Large intestine (tissue), 3 donors: ENCODE measurements around the gene CXCL10. TPM values are rescaled to one million over a fixed set of nuclear protein-coding genes. Genes with fewer than 3 reads are reported as not detected.

ENCODE experiments used
- DNase-seq, 2 donors: peaks; one replicate each; pipeline versions ENCODE4 v3.0.0 to v3.0.0-alpha.2; 2013
- H3K27ac ChIP-seq: one replicate; pipeline ENCODE4 v1.5.1; 2013; ENCODE audit warnings: low read length
- H3K27me3 ChIP-seq: 2 replicates; pipeline ENCODE4 v1.6.1; 2013; ENCODE audit warnings: low read length; ENCODE audit not compliant: control insufficient read depth, insufficient read depth
- H3K36me3 ChIP-seq: 2 replicates; pipeline ENCODE4 v1.6.1; 2013; ENCODE audit warnings: low read length; ENCODE audit not compliant: control insufficient read depth, insufficient read depth
- H3K4me1 ChIP-seq: one replicate; pipeline ENCODE4 v1.6.1; 2013; ENCODE audit warnings: low read length; ENCODE audit not compliant: control insufficient read depth, insufficient read depth
- H3K4me3 ChIP-seq: one replicate; pipeline ENCODE4 v1.5.1; 2013; ENCODE audit warnings: low read length
- H3K9me3 ChIP-seq: one replicate; pipeline ENCODE4 v1.6.1; 2013; ENCODE audit warnings: mild to moderate bottlenecking, low read depth, low read length, moderate library complexity; ENCODE audit not compliant: control insufficient read depth
- WGBS: methylation state at CpG from one replicate; pipeline ENCODE4 v1.1.5; 2013; ENCODE audit warnings: low lambda C conversion rate; ENCODE audit not compliant: insufficient coverage; 5-methylcytosine and 5-hydroxymethylcytosine counted together
- polyA plus RNA-seq: library from polyadenylated mRNA; unstranded; fragments of 120-200 nt; gene quantifications from one replicate; pipeline ENCODE4 v1.2.1, GENCODE V29; 2013

The CXCL10 gene
- polyA plus RNA-seq, 1 donor: 3.9 TPM

DNA sequence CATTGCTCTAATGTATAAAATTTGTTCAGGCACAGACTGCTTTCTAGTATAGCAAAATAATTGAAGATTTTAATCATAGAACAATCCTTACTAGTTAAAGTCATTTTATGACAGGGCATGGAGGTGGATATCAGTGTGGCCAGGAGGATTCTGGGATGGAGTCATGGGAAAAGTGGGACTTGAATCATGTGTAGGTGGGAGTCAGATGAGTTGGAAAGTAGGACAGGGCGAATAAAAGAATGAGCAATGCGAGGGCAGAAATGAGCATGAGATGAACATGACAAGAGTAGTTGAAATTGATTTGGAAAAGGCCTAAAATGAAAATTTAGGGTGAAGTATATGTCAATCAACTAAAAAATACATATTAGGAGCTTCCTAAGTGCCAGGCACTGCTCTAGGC lies 25.4 kb downstream of the CXCL10 start:
- WGBS: 93% methylated on average over 2 of the region's 2 CpGs
- H3K4me1 ChIP-seq: peaks cover 22% of the 10 kb centered on the region
- no peaks in the 10 kb centered on the region for H3K9me3 ChIP-seq
- H3K27ac ChIP-seq: no peak overlapping the region
- no peak overlapping the region for H3K4me3 ChIP-seq
- H3K36me3 ChIP-seq: no peaks in the 10 kb centered on the region
- DNase-seq: no peak
- H3K27me3 ChIP-seq: no peaks in the 10 kb centered on the region

DNA sequence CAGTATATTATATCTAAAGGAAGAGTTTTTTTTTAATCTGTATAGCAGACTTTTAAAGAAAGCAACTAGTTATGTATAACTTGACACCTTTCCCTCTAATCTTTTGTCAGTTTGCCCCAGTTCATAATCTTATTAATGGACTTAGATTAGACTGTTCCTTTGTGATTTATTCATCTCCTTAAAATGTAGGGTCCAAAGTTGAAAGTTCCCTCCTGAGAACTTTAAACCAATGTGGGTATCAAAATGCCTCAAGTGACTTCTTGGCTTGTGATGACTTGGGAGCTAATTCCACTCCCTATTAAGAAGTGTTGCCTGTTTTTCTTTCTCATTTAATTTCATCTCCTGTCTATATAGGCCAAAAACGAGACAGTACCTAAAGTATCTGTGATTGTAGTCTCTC lies 26.2 kb downstream of the CXCL10 start:
- 80% methylated on average over 1 of the region's 1 CpG for WGBS
- DNase-seq: peak in 1 of 2 donors; percentile 59

GRCh38 chr4:75995727-75996126 lies 27.6 kb downstream of the CXCL10 start:
- 0% methylated on average over 1 of the region's 5 CpGs for WGBS
- no peaks in the 10 kb centered on the region for H3K27me3 ChIP-seq
- no peak overlapping the region for H3K4me3 ChIP-seq
- H3K4me1 ChIP-seq: peaks cover 11% of the 10 kb centered on the region
- H3K36me3 ChIP-seq: no peaks in the 10 kb centered on the region
- no peak overlapping the region for H3K27ac ChIP-seq
- peak in 1 of 2 donors; percentile 34 for DNase-seq
- H3K9me3 ChIP-seq: no peaks in the 10 kb centered on the region

More for the DNA sequence above, 26.2 kb downstream of the CXCL10 start:
- Histone ChIP-seq H3K4me1 (peaks cover 17% of the 10 kb centered on the region), H3K27me3 (no peaks in the 10 kb centered on the region), H3K4me3 (no peak overlapping the region), H3K27ac (no peak overlapping the region), H3K36me3 (no peaks in the 10 kb centered on the region), H3K9me3 (no peaks in the 10 kb centered on the region)

DNA sequence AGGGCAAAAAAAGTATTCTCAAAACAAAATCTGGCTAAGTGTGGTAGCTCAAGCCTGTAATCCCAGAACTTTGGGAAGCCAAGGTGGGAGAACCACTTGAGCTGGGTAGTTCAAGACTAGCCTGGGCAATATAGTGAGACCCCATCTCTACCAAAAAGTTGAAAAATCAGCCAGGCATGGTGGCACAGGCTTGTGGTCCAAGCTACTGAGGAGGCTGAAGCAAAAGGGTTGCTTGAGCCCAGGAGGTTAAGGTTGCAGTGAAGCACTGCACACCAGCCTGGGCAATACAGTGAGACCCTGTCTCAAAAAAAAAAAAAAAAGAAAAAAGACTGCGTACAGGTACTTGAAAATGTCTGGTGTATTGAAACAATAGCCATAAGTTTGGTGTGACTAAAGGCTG lies 30.8 kb downstream of the CXCL10 start:
- no peak overlapping the region for H3K4me3 ChIP-seq
- no peak for DNase-seq
- H3K27me3 ChIP-seq: no peaks in the 10 kb centered on the region
- no peak overlapping the region for H3K27ac ChIP-seq
- no peaks in the 10 kb centered on the region for H3K9me3 ChIP-seq
- peaks cover 3% of the 10 kb centered on the region for H3K4me1 ChIP-seq
- no peaks in the 10 kb centered on the region for H3K36me3 ChIP-seq
- 100% methylated on average over 1 of the region's 1 CpG for WGBS

GRCh38 chr4:75989846-75990528 lies 33.3 kb downstream of the CXCL10 start:
- Histone ChIP-seq H3K27me3 (no peaks in the 10 kb centered on the region), H3K9me3 (no peaks in the 10 kb centered on the region), H3K4me1 (peaks cover 3% of the 10 kb centered on the region), H3K27ac (peak overlapping the region; percentile 19), H3K4me3 (peak overlapping the region; percentile 81), H3K36me3 (no peaks in the 10 kb centered on the region)
- no CpG with 5 or more reads among the region's 20 CpGs for WGBS
- peak in 1 of 2 donors; percentile 30 for DNase-seq

- WGBS: 95% methylated on average over 3 of the region's 3 CpGs
- Histone ChIP-seq H3K9me3 (no peaks in the 10 kb centered on the region), H3K36me3 (peaks cover 11% of the 10 kb centered on the region), H3K4me3 (no peak overlapping the region), H3K27me3 (no peaks in the 10 kb centered on the region), H3K4me1 (peaks cover 3% of the 10 kb centered on the region), H3K27ac (no peak overlapping the region)
- DNase-seq: no peak
Observed at GRCh38 chr4:75985116-75985515, 38.2 kb downstream of the CXCL10 start.

GRCh38 chr4:75980576-75980975 lies 42.7 kb downstream of the CXCL10 start:
- H3K4me3 ChIP-seq: no peak overlapping the region
- H3K9me3 ChIP-seq: no peaks in the 10 kb centered on the region
- H3K4me1 ChIP-seq: no peaks in the 10 kb centered on the region
- H3K27me3 ChIP-seq: no peaks in the 10 kb centered on the region
- WGBS: no CpG with 5 or more reads among the region's 4 CpGs
- no peak overlapping the region for H3K27ac ChIP-seq
- no peak for DNase-seq
- H3K36me3 ChIP-seq: peaks cover 37% of the 10 kb centered on the region

- WGBS: 100% methylated on average over 1 of the region's 2 CpGs
- Histone ChIP-seq H3K27me3 (no peaks in the 10 kb centered on the region), H3K4me3 (no peak overlapping the region), H3K36me3 (peaks cover 59% of the 10 kb centered on the region), H3K27ac (no peak overlapping the region), H3K9me3 (no peaks in the 10 kb centered on the region), H3K4me1 (no peaks in the 10 kb centered on the region)
- DNase-seq: no peak
Observed at GRCh38 chr4:75976177-75976576, 47.1 kb downstream of the CXCL10 start.

DNA sequence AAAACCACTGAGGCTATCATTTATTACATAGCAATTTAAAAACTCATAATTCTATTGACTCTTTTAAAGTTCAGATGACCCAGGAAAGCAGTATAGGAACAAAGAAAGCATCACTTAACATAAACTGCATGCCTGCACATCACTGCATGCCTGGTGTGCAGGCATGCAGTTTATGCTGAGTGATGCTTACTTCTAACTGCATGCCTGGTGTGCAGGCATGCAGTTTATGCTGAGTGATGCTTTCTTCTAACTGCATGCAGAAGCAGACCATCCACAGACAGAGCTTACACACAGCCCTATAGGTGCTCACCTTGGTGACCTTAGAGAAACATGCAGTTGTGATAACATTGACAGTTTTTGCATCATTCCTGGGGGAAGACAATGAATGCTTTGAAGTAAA lies 49.5 kb downstream of the CXCL10 start:
- no peaks in the 10 kb centered on the region for H3K4me1 ChIP-seq
- DNase-seq: no peak
- H3K27me3 ChIP-seq: no peaks in the 10 kb centered on the region
- H3K9me3 ChIP-seq: no peaks in the 10 kb centered on the region
- H3K27ac ChIP-seq: no peak overlapping the region
- no peak overlapping the region for H3K4me3 ChIP-seq
- peaks cover 63% of the 10 kb centered on the region for H3K36me3 ChIP-seq
